ENCODE measurements around the gene SOS2. TPM values are rescaled to one million over a fixed set of nuclear protein-coding genes. Genes with fewer than 3 reads are reported as not detected.

Gene SOS2
- total and polyA plus RNA-seq, 2 of the 8 experiments (the other 6 are each of a cell fraction or from before 2014, with no cell fraction given): 2.8 to 12.7 TPM

GRCh38 chr14:50091240-50091913 lies 140.0 kb downstream of the SOS2 start:
- Histone ChIP-seq H3K4me2 (ENCODE audit: insufficient read depth in 1 of 2, low read depth in 2 of 2, low read length in 2 of 2) (no peak overlapping the region), H3K27ac (ENCODE audit: low read depth, low read length) (no peak overlapping the region; the same call in 1 of the 2 replicates), H3K14ac (ENCODE audit: insufficient read length) (no peak overlapping the region), H2BK20ac (ENCODE audit: low read length) (peak overlapping the region; percentile 52; the same call in 1 of the 2 replicates), H2BK5ac (ENCODE audit: low read depth, low read length) (no peak overlapping the region), H2BK12ac (ENCODE audit: low read depth, low read length) (peak overlapping the region; percentile 51; the same call in 1 of the 2 replicates), H3K79me2 (ENCODE audit: control insufficient read depth in 1 of 2, insufficient read depth in 2 of 2, low read length in 2 of 2) (no peaks in the 10 kb centered on the region), H3K36me3 (ENCODE audit: control insufficient read depth in 2 of 4, insufficient read depth in 4 of 4, low read length in 3 of 4) (no peaks in the 10 kb centered on the region), H3K4me3 (ENCODE audit: extremely low read depth in 1 of 4, insufficient read depth in 2 of 4, low read depth in 3 of 4, low read length in 4 of 4) (no peak overlapping the region), H3K23me2 (ENCODE audit: low read depth, low read length) (no peaks in the 10 kb centered on the region; the same call in 1 of the 2 replicates), H3K56ac (replicated peaks; ENCODE audit: insufficient read length, low read depth, low read length) (no peak overlapping the region), H4K8ac (ENCODE audit: extremely low read depth, insufficient read depth, low read length) (no peak overlapping the region), H2BK15ac (ENCODE audit: low read length) (peak overlapping the region; percentile 54), H3K79me1 (ENCODE audit: low read depth, low read length) (no peaks in the 10 kb centered on the region), H3K4ac (replicated peaks; ENCODE audit: insufficient read length, low read depth, low read length) (no peak overlapping the region), H4K5ac (ENCODE audit: insufficient read length, low read depth, low read length) (no peak overlapping the region), H3K23ac (ENCODE audit: insufficient read length) (no peak overlapping the region), H3K18ac (ENCODE audit: extremely low read depth, low read length) (no peak overlapping the region), H2BK120ac (replicated peaks; ENCODE audit: low read depth, low read length) (no peak overlapping the region), H2AFZ (ENCODE audit: low read length) (no peak overlapping the region), H3K4me1 (replicated peaks in 1 of 4; ENCODE audit: control insufficient read depth in 3 of 4, insufficient read depth in 4 of 4, low read length in 3 of 4) (peaks cover 0 to 5% (median 3%) of the 10 kb centered on the region in 4 experiments; a peak in 3 of 7 replicates), H3K9me3 (ENCODE audit: insufficient read depth in 2 of 2, low read depth in 1 of 2, low read length in 1 of 2) (no peaks in the 10 kb centered on the region), H3K27me3 (replicated peaks in 1 of 4; ENCODE audit: control insufficient read depth in 3 of 4, extremely low read depth in 1 of 4, insufficient read depth in 3 of 4, low read length in 3 of 4) (no peaks in the 10 kb centered on the region; a peak in 1 of 7 replicates), H3K9ac (replicated peaks in 1 of 4; ENCODE audit: extremely low read depth in 1 of 4, low read depth in 3 of 4, low read length in 3 of 4) (no peak overlapping the region), H4K91ac (replicated peaks; ENCODE audit: insufficient read length, low read length) (no peak overlapping the region), H2AK5ac (ENCODE audit: low read depth, low read length) (no peak overlapping the region), H4K20me1 (replicated peaks in 1 of 2; ENCODE audit: control insufficient read depth in 1 of 2, insufficient read depth in 2 of 2, low read length in 2 of 2) (no peaks in the 10 kb centered on the region)
- TF ChIP-seq PHF8 (conservative IDR thresholded peaks at IDR 0.05; ENCODE audit: low read depth, low read length) (no peak), ZNF274 (IDR thresholded peaks at IDR 0.05; ENCODE audit: borderline replicate concordance, extremely low read depth, low read length) (no peak), CBX5 (IDR thresholded peaks at IDR 0.05; ENCODE audit: low read depth, low read length) (no peak), RAD21 (IDR thresholded peaks at IDR 0.05 in 1 of 2, conservative IDR thresholded peaks at IDR 0.05 in 1 of 2; ENCODE audit: low read depth in 2 of 2, low read length in 2 of 2) (no peak), JUN (IDR thresholded peaks at IDR 0.05; ENCODE audit: low read depth, low read length) (no peak)
- POLR2A ChIA-PET (ENCODE audit: partially characterized antibody): interaction anchor here (0.6 to 1.9 kb wide), 3 partner anchors 15 to 150 kb away, joined by 3 to 5 read pairs (median 4); partner anchors contain the start of gene VCPKMT
- no peak for DNase-seq (ENCODE audit: low read depth in 1 of 2, low spot score in 2 of 2)
- 91% methylated on average over 7 of the region's 7 CpGs; no CpG with 5 or more reads in 1 of the 2 experiments for WGBS, 2 experiments (ENCODE audit: extremely low coverage in 1 of 2, insufficient coverage in 1 of 2, insufficient read length in 1 of 2, insufficient replicate concordance in 2 of 2, low coverage in 1 of 2, low lambda C conversion rate in 2 of 2, missing lambda C conversion rate in 1 of 2)
- no peak for FAIRE-seq
- CTCF ChIA-PET (ENCODE audit: partially characterized antibody): interaction anchor here (1.1 to 4.2 kb wide), 9 partner anchors 9 to 230 kb away, joined by 3 to 47 read pairs (median 4); no protein-coding TSS in a partner anchor

Measured in H1 (cell line).